HG03378 (cell line): Measurements from ENCODE around the gene ZNF71.
"Not testable (repeated sequence)": the region's sequence is repeated elsewhere in the genome, so short reads cannot be mapped to it uniquely, and the experiment has no call there.

Source experiments
- ATAC-seq: cut with Tn5 transposase; IDR thresholded peaks from one replicate; pipeline ENCODE4 v1.9.1; 2021; ENCODE audit warnings: mild to moderate bottlenecking, moderate library complexity; ENCODE audit not compliant: unreplicated experiment

ZNF71 gene

DNA sequence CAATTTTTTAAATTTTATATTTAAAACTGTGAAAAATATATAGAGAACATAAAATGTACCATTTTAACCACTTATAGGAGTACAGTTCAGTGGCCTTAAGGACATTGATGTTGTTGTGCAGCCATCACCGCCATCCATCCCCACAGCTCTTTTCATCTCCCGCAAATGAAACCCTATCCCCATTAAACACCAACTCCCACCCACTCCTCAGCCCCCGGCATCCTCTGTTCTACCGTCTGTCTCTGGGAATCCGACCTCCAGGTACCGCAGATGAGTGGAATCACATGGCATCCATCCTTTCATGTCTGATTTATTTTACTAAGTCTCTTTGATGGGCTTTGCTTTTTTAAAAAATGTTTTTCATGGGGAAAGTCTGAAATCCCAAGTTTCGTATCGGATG is 24.0 kb downstream of the ZNF71 start:
- ATAC-seq = no peak

- ATAC-seq = no peak
Observed at GRCh38 chr19:56622374-56622773, 27.3 kb downstream of the ZNF71 start.

GRCh38 chr19:56623006-56623405 is 27.9 kb downstream of the ZNF71 start:
- ATAC-seq = no peak

DNA sequence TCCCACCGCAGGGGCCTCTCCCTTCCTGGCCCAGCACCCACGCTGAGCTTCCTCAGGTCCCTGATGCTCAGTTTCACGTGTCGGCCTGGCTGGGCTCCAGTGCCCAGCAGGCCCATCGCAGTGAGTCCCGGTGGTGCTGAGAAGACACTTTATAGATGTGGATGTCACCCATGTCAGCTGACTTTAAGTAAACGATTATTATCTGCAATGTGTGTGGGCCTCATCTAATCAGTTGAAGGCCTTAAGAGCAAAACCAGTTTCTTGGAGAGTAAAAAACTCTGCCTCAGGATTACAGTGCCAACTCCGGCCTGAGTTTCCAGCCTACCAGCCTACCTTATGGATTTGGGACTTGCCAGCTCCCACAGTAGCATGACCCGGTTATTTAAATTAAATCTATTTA is 30.6 kb downstream of the ZNF71 start:
- no peak for ATAC-seq

DNA sequence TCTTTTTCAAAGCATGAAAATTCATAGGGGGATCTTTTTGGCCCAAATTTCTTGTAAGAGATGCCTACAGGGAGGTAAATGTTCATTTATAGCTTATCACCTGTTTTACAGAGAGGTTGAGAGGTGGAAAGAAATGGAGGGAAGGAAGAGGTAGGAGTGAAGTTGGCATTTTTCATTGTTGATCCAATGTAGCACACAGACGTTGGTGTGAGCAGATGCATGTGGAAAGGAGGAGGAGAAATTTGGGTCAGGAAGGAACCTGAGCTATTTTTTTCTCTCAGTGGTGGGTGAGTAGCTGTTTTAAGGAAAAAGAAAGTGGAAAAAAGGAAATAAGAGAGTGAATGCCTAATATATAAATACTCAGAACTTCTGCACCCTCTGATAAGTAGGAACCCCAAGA is 37.9 kb downstream of the ZNF71 start:
- ATAC-seq = no peak

- ATAC-seq = no peak
Observed at GRCh38 chr19:56637976-56638555, 43.0 kb downstream of the ZNF71 start.

DNA sequence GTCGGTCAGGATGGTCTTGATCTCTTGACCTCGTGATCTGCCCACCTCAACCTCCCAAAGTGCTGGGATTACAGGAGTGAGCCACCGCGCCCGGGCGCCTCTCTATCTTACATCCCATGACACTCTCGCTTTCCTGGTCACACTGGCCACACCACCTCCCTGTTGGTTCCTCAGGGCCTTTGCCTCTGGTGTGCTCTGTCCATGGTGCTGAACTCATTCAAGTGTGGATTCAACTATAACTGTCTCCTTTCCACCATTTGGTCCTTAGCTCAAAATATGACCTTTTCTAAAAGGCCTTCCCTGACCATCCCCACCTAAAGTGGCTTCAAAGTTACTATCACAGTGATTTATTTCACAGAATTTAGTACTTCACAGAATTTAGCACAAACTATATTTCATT is 44.1 kb downstream of the ZNF71 start:
- ATAC-seq = no peak

- no peak for ATAC-seq
Observed at GRCh38 chr19:56642711-56643459, 47.8 kb downstream of the ZNF71 start, which contains the start of gene SMIM17. Gene SMIM17 (plus strand): TSS chr19:56643159. CDS start chr19:56645668, 2,509 bp downstream.

DNA sequence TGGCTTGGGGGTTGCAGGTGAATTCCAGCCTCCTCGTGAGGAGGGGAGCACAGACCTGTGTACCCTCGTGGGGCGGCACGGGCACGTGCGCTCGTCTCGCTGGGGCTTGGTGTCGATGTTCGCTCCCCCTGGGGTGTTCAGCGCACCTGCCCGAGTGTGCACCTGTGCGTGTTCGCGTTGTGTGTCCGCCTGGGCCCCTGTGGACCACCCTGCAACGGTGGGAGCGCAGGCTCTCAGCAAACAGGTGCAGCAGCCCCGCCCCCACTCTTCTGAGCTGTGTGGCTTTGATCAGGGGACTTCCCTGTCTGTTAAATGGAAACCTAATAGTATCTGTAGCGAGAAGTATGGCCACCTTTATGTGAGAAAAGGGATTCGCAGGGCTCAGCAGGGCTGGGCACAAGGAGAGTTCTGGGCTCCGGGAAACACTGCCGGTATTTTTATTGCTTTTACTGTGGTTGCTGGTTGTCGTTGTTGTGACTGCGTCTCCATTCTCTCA is 48.4 kb downstream of the ZNF71 start:
- ATAC-seq = no peak

GRCh38 chr19:56654151-56654550 is 59.0 kb downstream of the ZNF71 start:
- no peak for ATAC-seq

- ATAC-seq = no peak
Observed at GRCh38 chr19:56660381-56661107, 65.4 kb downstream of the ZNF71 start.

- ATAC-seq = no peak
Observed at GRCh38 chr19:56661248-56661647, 66.1 kb downstream of the ZNF71 start.

GRCh38 chr19:56663931-56664500 is 68.9 kb downstream of the ZNF71 start:
- ATAC-seq = no peak

DNA sequence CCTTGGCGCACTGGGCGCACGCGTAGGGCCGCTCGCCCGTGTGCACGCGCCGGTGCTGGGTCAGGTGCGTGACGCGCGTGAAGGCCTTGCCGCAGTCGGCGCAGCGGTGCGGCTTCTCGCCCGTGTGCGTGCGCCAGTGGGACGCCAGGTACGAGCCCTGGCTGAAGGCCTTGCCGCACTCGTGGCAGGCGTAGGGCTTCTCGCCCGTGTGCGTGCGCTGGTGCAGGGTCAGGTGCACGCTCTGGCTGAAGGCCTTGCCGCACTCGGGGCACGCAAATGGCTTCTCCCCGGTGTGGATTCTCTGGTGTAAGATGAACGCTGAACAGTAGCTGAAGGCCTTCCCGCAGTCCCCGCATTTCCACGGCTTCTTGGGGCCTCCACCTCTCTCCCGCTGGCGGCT is 69.4 kb downstream of the ZNF71 start:
- ATAC-seq = no peak

DNA sequence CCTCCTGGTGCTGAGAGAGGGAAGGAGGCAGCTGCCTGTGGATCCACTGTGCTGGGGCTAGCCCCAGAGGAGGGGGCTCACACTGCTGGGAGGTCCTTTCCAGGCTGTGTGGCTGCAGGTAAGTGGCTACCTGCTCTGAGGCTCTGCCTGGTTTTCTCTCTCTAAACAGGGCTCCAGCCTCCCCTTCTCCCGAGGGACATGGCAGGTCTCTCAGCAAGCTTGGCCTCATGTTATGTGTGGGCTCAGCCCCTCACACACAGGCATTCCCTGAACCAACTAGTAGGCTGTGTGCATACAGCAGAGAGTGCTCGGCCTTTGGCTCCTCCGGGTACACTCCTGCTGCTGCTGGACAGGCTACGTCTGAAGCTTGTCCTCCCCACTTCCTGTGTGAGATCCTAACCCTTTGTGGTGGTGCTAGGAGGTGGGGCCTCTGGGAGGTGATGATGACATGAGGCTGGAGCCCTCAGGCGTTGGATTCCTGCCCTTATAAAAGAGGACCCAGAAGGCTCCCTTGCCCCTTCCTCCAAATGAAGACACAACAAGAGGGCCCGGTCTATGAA is 72.3 kb downstream of the ZNF71 start:
- no peak for ATAC-seq

GRCh38 chr19:56668676-56669075 is 73.6 kb downstream of the ZNF71 start:
- no peak for ATAC-seq

- ATAC-seq = no peak
Observed at GRCh38 chr19:56670401-56670960, 75.4 kb downstream of the ZNF71 start.

- no peak for ATAC-seq
Observed at GRCh38 chr19:56670961-56671612, 76.0 kb downstream of the ZNF71 start.

- ATAC-seq = no peak
Observed at GRCh38 chr19:56671613-56671994, 76.5 kb downstream of the ZNF71 start, which contains the start of gene ZNF835. Gene ZNF835 (minus strand): TSS chr19:56671757. CDS start chr19:56665198, 6,559 bp downstream.

DNA sequence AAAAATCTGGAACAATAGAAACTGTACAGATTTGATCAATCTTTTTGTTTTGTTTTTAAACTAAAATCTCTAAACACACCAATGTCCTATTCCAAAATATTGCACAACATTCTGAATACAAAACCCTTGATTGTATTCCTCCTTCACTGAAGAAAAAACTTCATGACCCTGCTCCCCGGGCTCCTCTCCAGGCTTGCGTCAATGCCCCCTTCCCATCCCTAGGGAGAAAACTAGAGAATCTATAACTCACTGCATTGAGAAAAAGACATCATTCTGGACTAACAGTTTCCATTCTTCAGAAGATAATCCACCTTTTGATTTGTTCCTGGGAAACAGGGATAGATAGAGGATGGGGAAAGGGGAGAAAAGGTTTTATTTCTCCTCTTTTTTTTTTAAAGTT is 77.5 kb downstream of the ZNF71 start:
- ATAC-seq = not testable (repeated sequence)
